ELF-1 (cell line): ENCODE results near the gene GOLGA8N.

ENCODE experiments used
- DNase-seq: peaks from one replicate; pipeline ENCODE4 v3.0.0-alpha.2; 2016; ENCODE audit warnings: low read depth, low spot score

GOLGA8N gene

DNA sequence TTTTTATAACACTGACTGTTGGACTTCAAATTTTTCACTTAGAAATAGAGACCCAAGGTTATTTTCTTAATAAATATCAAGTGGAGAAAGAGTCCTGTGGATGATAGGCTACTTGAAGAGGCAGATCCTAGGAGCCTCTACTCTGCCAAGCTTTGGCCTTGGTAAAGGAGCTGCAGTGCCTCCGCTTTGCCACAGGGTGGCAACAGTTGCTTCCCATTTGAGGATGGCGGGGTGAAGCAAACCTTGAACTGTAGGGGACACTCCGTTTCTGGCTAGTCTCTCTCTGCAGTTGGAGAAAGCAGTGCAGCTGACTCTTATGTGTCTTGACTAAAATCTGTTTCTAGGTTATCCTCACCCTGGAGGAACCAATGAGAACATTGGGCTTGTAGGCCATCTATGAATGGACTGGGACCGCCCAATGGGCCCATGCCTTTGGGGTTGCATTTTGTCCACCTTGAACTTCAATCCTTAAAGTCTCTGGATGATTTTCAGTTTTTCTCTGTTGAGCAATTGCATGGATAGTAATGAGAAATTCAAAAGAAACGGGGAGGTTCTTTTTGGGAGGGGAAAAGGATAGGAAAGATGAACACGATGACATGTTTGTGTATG, 58.1 kb downstream of the GOLGA8N start:
- DNase-seq: peak; percentile 71

DNA sequence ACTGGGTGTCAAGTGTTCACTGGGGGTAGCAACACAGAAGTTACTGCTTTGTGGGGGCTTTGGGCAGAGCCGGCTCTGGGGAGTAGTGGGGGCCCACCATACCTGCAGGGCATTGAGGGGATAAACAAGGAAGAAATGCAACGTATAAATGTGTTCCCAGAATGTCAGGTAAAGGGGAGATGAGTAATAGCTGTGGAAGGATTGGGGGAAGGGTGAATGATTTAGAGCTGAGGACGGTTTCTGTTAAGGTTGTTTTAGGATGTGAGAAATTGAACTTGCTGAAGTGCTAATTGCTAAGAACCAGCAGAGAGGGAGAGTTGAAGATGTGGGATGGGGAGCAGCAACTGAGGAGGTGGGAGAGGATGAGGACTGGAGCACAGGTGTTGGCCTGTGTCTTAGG, 58.9 kb downstream of the GOLGA8N start:
- DNase-seq: no peak

DNA sequence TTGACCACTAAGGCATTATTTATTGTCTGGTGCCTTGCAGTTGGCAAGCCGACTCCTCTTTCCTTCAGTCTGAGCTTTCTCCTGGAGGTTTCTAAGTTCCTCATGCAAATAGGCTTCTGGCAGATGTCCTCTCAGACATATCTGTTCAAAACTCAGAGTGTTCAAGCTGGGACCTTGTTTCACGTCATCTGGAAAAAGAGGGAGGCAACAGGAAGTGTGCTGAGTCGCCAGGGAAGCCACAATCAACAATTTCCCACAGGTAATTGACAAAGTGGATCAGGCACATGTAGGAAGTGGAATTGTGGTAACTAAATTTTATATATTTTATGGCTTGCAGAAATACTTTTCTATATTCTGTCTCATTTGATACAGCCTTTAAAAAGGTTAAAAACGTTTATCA, 62.8 kb downstream of the GOLGA8N start:
- DNase-seq: no peak

DNA sequence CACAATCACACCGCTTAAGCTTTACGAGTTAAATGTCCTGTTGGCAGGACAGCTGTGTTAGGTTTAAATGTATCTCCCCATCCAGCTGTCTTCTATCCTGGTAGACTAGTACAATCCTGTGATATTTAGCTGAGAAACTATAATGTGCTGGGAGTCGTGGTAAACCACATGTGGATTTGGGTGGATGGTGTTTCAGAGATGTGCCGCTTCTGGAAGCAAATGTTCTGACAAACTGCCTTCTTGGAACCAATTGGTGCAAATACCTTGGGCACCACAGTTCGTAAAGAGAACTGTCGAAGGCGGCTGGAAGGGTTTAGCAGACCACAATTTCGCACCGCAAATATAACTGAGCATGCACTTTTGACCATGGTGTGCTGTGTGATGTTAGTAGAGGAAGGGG, 63.2 kb downstream of the GOLGA8N start:
- DNase-seq: no peak
